K562 (cell line): Measurements from ENCODE around the gene TCIRG1. TPM values are rescaled to one million over a fixed set of nuclear protein-coding genes. Genes with fewer than 3 reads are reported as not detected.

Experiments
- CEBPG ChIP-seq, 3 experiments: fragments of 200-800 bp in 1 of 3; sonication (Bioruptor generic) in 1 of 3; sonication (generic) in 1 of 3; formaldehyde crosslinking in 1 of 3; IDR thresholded peaks in 2 of 3; conservative IDR thresholded peaks in 1 of 3; 2 replicates each; pipeline versions ENCODE4 v1.6.1 to v1.8.0; 2016 to 2022; ENCODE audit warnings: missing compliant biosample characterization in 2 of 3, missing genetic modification characterization in 2 of 3, mild to moderate bottlenecking in 1 of 3, missing genetic modification reagents in 1 of 3
- HMBOX1 ChIP-seq: sonication (generic); IDR thresholded peaks from 2 replicates; pipeline ENCODE4 v1.6.1; 2016
- HMGN3 ChIP-seq: IDR thresholded peaks from 2 replicates; pipeline ENCODE4 v1.6.1; 2011; ENCODE audit warnings: borderline replicate concordance, low read depth, mild to moderate bottlenecking, mixed read lengths, low read length; ENCODE audit not compliant: insufficient read length; ENCODE audit errors: extremely low read depth
- IRF9 ChIP-seq: fragments of 450-650 bp; IDR thresholded peaks from 2 replicates; pipeline ENCODE4 v1.6.1; 2016; ENCODE audit warnings: missing biosample characterization, missing genetic modification characterization
- KDM1A ChIP-seq, 2 experiments: fragments of 450-650 bp; IDR thresholded peaks; 2 replicates each; pipeline ENCODE4 v1.6.1; 2016; ENCODE audit warnings: mild to moderate bottlenecking in 2 of 2
- MXD1 ChIP-seq: fragments of 250-450 bp; sonication (Bioruptor Pico); IDR thresholded peaks from 2 replicates; pipeline ENCODE4 v1.8.0; 2021; ENCODE audit warnings: borderline replicate concordance, mild to moderate bottlenecking, moderate library complexity; ENCODE audit not compliant: poor library complexity, severe bottlenecking
- POLR3A ChIP-seq: IDR thresholded peaks from 2 replicates; pipeline ENCODE4 v1.6.1; 2011; ENCODE audit warnings: borderline replicate concordance, mild to moderate bottlenecking, moderate library complexity; ENCODE audit not compliant: insufficient read length, insufficient read depth; ENCODE audit errors: extremely low read depth
- SMAD3 ChIP-seq: fragments of 450-650 bp; formaldehyde crosslinking; conservative IDR thresholded peaks from 2 replicates; pipeline ENCODE4 v1.4.0; 2020; ENCODE audit warnings: mild to moderate bottlenecking
- SP1 ChIP-seq: sonication (generic); formaldehyde crosslinking; IDR thresholded peaks from 2 replicates; pipeline ENCODE4 v1.8.1; 2022; ENCODE audit warnings: mild to moderate bottlenecking, missing genetic modification reagents
- TOE1 ChIP-seq, 2 experiments: fragments of 450-650 bp in 1 of 2; sonication (generic) in 1 of 2; formaldehyde crosslinking in 1 of 2; IDR thresholded peaks; 2 replicates each; pipeline versions ENCODE4 v1.7.1 to v1.8.0; 2016 to 2022; ENCODE audit warnings: borderline replicate concordance in 2 of 2, mild to moderate bottlenecking in 2 of 2, antibody characterized with exemption in 1 of 2, inconsistent platforms in 1 of 2, low read depth in 1 of 2, missing genetic modification reagents in 1 of 2, moderate library complexity in 1 of 2
- TRIM25 ChIP-seq: fragments of 450-650 bp; IDR thresholded peaks from 2 replicates; pipeline ENCODE4 v1.7.0; 2016; ENCODE audit warnings: borderline replicate concordance
- XRCC3 ChIP-seq: fragments of 450-650 bp; IDR thresholded peaks from 2 replicates; pipeline ENCODE4 v1.6.1; 2017; ENCODE audit warnings: mild to moderate bottlenecking, moderate library complexity
- ZBTB1 ChIP-seq: sonication (generic); formaldehyde crosslinking; IDR thresholded peaks from 2 replicates; pipeline ENCODE4 v1.8.1; 2023; ENCODE audit warnings: missing genetic modification reagents, low read depth, mild to moderate bottlenecking, borderline replicate concordance
- ZBTB11 ChIP-seq, 3 experiments: fragments of 200-800 bp in 1 of 3; fragments of 250-450 bp in 1 of 3; fragments of 450-650 bp in 1 of 3; sonication (Bioruptor Pico) in 1 of 3; sonication (Bioruptor generic) in 1 of 3; formaldehyde crosslinking in 1 of 3; IDR thresholded peaks; 2 replicates each; pipeline versions ENCODE4 v1.6.1 to v1.8.0; 2016 to 2022; ENCODE audit warnings: mild to moderate bottlenecking in 2 of 3, missing genetic modification characterization in 2 of 3, missing compliant biosample characterization in 1 of 3, moderate library complexity in 1 of 3
- ZNF76 ChIP-seq: fragments of 250-450 bp; sonication (Bioruptor Pico); IDR thresholded peaks from 2 replicates; pipeline ENCODE4 v1.4.0; 2020; ENCODE audit warnings: mild to moderate bottlenecking, moderate library complexity, borderline replicate concordance
- polyA plus RNA-seq, 8 experiments: library from polyadenylated mRNA; depleted of rRNA in 4 of 8; stranded (reverse) in 5 of 8; unstranded in 3 of 8; fragments of >200 nt; fragmentation: Nextera tagmentation in 2 of 8; fragmentation: Illumina TruSeq in 1 of 8; extraction: Ambion mirVana in 2 of 8; extraction: Trizol in 1 of 8; gene quantifications; 2 replicates each; pipeline versions ENCODE4 v1.2.1 to v1.2.3, GENCODE V29; 2011 to 2014; ENCODE audit warnings: inconsistent platforms in 1 of 8, missing spikeins in 1 of 8
- total RNA-seq, 7 experiments: library from RNA; depleted of rRNA in 6 of 7; stranded (reverse); fragments of >200 nt in 6 of 7; fragmentation: Illumina TruSeq in 2 of 7; extraction: Trizol in 2 of 7; gene quantifications; 2 replicates each; pipeline versions ENCODE4 v1.2.1 to v1.2.3, GENCODE V29; 2011 to 2021; ENCODE audit warnings: low replicate concordance in 1 of 7

TCIRG1 gene
- total and polyA plus RNA-seq, 9 of the 15 experiments (the other 6 are each of a cell fraction or from before 2014, with no cell fraction given) = 0.49 to 143 (median 24.4) TPM

- TF ChIP-seq ZBTB11 (CRISPR knock-in tag; IDR thresholded peaks at IDR 0.05) = 0 out of 6 replicates have a peak, but pooled peaks of 1 of the 3 experiments have one; percentile 6
- no peak for TF ChIP-seq MXD1
- TF ChIP-seq KDM1A (IDR thresholded peaks at IDR 0.05) = peak in 1 of 2 experiments; percentile 68; a peak in 2 of 4 replicates
- 0 out of 2 replicates have a peak, but pooled peaks have one; percentile 32 for TF ChIP-seq SMAD3 (CRISPR knock-in tag)
- no peak for TF ChIP-seq CEBPG (CRISPR knock-in tag; IDR thresholded peaks at IDR 0.05)
- no peak for TF ChIP-seq CEBPG (tag; conservative IDR thresholded peaks at IDR 0.05 in 1 of 2, IDR thresholded peaks at IDR 0.05 in 1 of 2)
- TF ChIP-seq SP1 (CRISPR knock-in tag) = peak; percentile 27; the same call in 1 of the 2 replicates
- TF ChIP-seq IRF9 (tag) = no peak
- no peak for TF ChIP-seq ZNF76 (CRISPR knock-in tag)
- TF ChIP-seq HMGN3 = peak; percentile 51
- TF ChIP-seq TOE1 (IDR thresholded peaks at IDR 0.05; ENCODE audit: borderline replicate concordance) = no peak
- TF ChIP-seq TOE1 (CRISPR knock-in tag; IDR thresholded peaks at IDR 0.05; ENCODE audit: borderline replicate concordance, low read depth) = no peak
- TF ChIP-seq POLR3A = no peak
- TF ChIP-seq ZBTB1 (CRISPR knock-in tag) = no peak
- TF ChIP-seq HMBOX1 = peak; percentile 57
- no peak for TF ChIP-seq TRIM25
- TF ChIP-seq XRCC3 = no peak
Observed at GRCh38 chr11:68040101-68040956, 1.5 kb downstream of the TCIRG1 start (continued).
